ENCODE data around the gene TMOD1.

GRCh38 chr9:97558701-97559101, 57.2 kb downstream of the TMOD1 start:
- no peak for TF ChIP-seq CTCF (conservative IDR thresholded peaks at IDR 0.05; ENCODE audit: low read length)
- TF ChIP-seq EZH2phosphoT487 (IDR thresholded peaks at IDR 0.05; ENCODE audit: borderline replicate concordance, low read depth, low read length), result no peak

All from OCI-LY7 (cell line).